ENCODE results near the gene ECD.

DNA sequence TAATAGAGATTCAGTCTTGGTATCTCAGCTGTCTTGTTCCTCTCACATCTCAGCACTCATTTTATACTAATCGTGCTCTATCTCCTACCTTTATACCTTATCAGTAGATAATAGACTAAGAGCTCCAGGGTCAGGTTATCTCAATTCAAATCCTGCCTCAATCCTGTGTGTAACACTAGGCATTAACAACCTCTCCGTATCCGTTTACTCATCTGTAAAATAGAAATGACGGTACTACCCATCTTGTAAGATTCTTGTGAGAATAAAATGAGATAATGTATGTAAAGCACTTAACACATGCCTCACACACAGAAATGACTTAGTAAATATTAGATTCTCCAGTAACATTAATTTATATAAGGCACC lies 70.5 kb downstream of the ECD start:
- TF ChIP-seq SMC3 (IDR thresholded peaks at IDR 0.05): no peak
- TF ChIP-seq POLR2A (IDR thresholded peaks at IDR 0.05; ENCODE audit: low read length): no peak
